ENCODE measurements around the gene PLA2G4D.

The PLA2G4D gene

GRCh38 chr15:42094512-42094963 lies at the start of gene PLA2G4D:
TSS of gene PLA2G4D (minus strand) at chr15:42094562. CDS start at chr15:42094459, 103 bp downstream.
- 0 out of 2 replicates have a peak, but pooled peaks have one; percentile 8 for TF ChIP-seq CTCF (IDR thresholded peaks at IDR 0.05; ENCODE audit: low read depth, low read length)
- H3K36me3 ChIP-seq = no peaks in the 10 kb centered on the region
- no peak for DNase-seq
- no peak within 1 kb of the TSS for H3K4me3 ChIP-seq (ENCODE audit: low read depth, low read length)
- no peaks in the 10 kb centered on the region for H3K9me3 ChIP-seq (ENCODE audit: severe bottlenecking)
- H3K27ac ChIP-seq = no peak within 1 kb of the TSS
- no peaks in the 10 kb centered on the region for H3K27me3 ChIP-seq (ENCODE audit: insufficient read depth, low read depth, severe bottlenecking)

GRCh38 chr15:42143356-42143755 lies 49.0 kb upstream of the PLA2G4D start:
- DNase-seq = no peak
- Histone ChIP-seq H3K9me3 (ENCODE audit: severe bottlenecking) (no peaks in the 10 kb centered on the region), H3K27me3 (ENCODE audit: insufficient read depth, low read depth, severe bottlenecking) (no peaks in the 10 kb centered on the region), H3K36me3 (no peaks in the 10 kb centered on the region), H3K4me3 (ENCODE audit: low read depth, low read length) (no peak overlapping the region), H3K27ac (no peak overlapping the region)
- no peak for TF ChIP-seq CTCF (IDR thresholded peaks at IDR 0.05; ENCODE audit: low read depth, low read length)

- H3K27ac ChIP-seq = no peak overlapping the region
- no peak for TF ChIP-seq CTCF (IDR thresholded peaks at IDR 0.05; ENCODE audit: low read depth, low read length)
- no peak overlapping the region for H3K4me3 ChIP-seq (ENCODE audit: low read depth, low read length)
- no peaks in the 10 kb centered on the region for H3K9me3 ChIP-seq (ENCODE audit: severe bottlenecking)
- H3K36me3 ChIP-seq = no peaks in the 10 kb centered on the region
- no peaks in the 10 kb centered on the region for H3K27me3 ChIP-seq (ENCODE audit: insufficient read depth, low read depth, severe bottlenecking)
- no peak for DNase-seq
These were observed 47.7 kb upstream of the PLA2G4D start for GRCh38 chr15:42141795-42142667.

- no peak overlapping the region for H3K27ac ChIP-seq
- H3K4me3 ChIP-seq (ENCODE audit: low read depth, low read length) = no peak overlapping the region
- H3K27me3 ChIP-seq (ENCODE audit: insufficient read depth, low read depth, severe bottlenecking) = no peaks in the 10 kb centered on the region
- no peaks in the 10 kb centered on the region for H3K36me3 ChIP-seq
- no peaks in the 10 kb centered on the region for H3K9me3 ChIP-seq (ENCODE audit: severe bottlenecking)
- TF ChIP-seq CTCF (IDR thresholded peaks at IDR 0.05; ENCODE audit: low read depth, low read length) = no peak
- no peak for DNase-seq
These were observed 46.9 kb upstream of the PLA2G4D start for GRCh38 chr15:42141246-42141645.

- TF ChIP-seq CTCF (IDR thresholded peaks at IDR 0.05; ENCODE audit: low read depth, low read length) = no peak
- H3K9me3 ChIP-seq (ENCODE audit: severe bottlenecking) = no peaks in the 10 kb centered on the region
- no peaks in the 10 kb centered on the region for H3K27me3 ChIP-seq (ENCODE audit: insufficient read depth, low read depth, severe bottlenecking)
- H3K36me3 ChIP-seq = no peaks in the 10 kb centered on the region
- H3K27ac ChIP-seq = no peak overlapping the region
- peak; percentile 37 for DNase-seq
- H3K4me3 ChIP-seq (ENCODE audit: low read depth, low read length) = no peak overlapping the region
These were observed 46.2 kb upstream of the PLA2G4D start for GRCh38 chr15:42140383-42141070.

All from WERI-Rb-1 (cell line).